HepG2 (cell line): ENCODE measurements around the gene CCL23. TPM values are rescaled to one million over a fixed set of nuclear protein-coding genes. Genes with fewer than 3 reads are reported as not detected.

ENCODE experiments used
- ATAC-seq: fragments of 200-7000 bp; cut with Tn5 transposase; 3 replicates; pipeline ENCODE4 v1.9.1; 2020; ENCODE audit warnings: mild to moderate bottlenecking, moderate library complexity
- BruUV-seq: library from RNA; stranded (reverse); fragments of 400-500 nt; replicated peaks from 2 replicates; lab custom pipeline; 2021; lab: Mats Ljungman, UMichigan
- CTCF ChIA-PET: fragments of 300-600 bp; formaldehyde crosslinking; extraction: SDS; loops from one replicate; lab custom pipeline; 2021; ENCODE audit warnings: low total read pairs, inconsistent platforms, low intra/inter-chr PET ratio; lab: Yijun Ruan, JAX
- POLR2A ChIA-PET: fragments of 350-600 bp; sonication (Branson Sonifier 250); formaldehyde crosslinking; loops from one replicate; lab custom pipeline; 2020; ENCODE audit warnings: antibody characterized with exemption, inconsistent platforms; lab: Yijun Ruan, JAX
- DNase-seq: peaks from one replicate; pipeline ENCODE4 v3.0.0-alpha.2; 2015; ENCODE audit warnings: low spot score
- FAIRE-seq: peaks from 3 replicates; lab custom pipeline; 2011; peaks lifted over from hg19 to GRCh38; lab: Jason Lieb, UNC
- H2AFZ ChIP-seq: one replicate; pipeline ENCODE4 v1.6.1; 2011; ENCODE audit warnings: low read length, inconsistent platforms
- H3K27ac ChIP-seq: fragments of 300-600 bp; 3 replicates; pipeline ENCODE4 v1.8.0; 2011; ENCODE audit warnings: mixed run types, mild to moderate bottlenecking, mixed read lengths, low read length, inconsistent platforms; ENCODE audit not compliant: insufficient read depth; ENCODE audit errors: extremely low read length
- H3K27me3 ChIP-seq, 2 experiments: fragments of 200-600 bp in 1 of 2; 2 replicates in 1 of 2; 3 replicates in 1 of 2; pipeline versions ENCODE4 v1.6.0 to v1.8.0; 2011; ENCODE audit warnings: low read length in 2 of 2, mild to moderate bottlenecking in 2 of 2, moderate library complexity in 2 of 2, inconsistent platforms in 1 of 2; ENCODE audit not compliant: insufficient read depth in 2 of 2, control insufficient read depth in 1 of 2
- H3K36me3 ChIP-seq, 2 experiments: fragments of 200-600 bp in 1 of 2; replicated peaks in 1 of 2; 2 replicates in 1 of 2; 3 replicates in 1 of 2; pipeline versions ENCODE4 v1.5.1 to v1.8.0; 2011; ENCODE audit warnings: low read length in 2 of 2, inconsistent platforms in 1 of 2; ENCODE audit not compliant: insufficient read depth in 2 of 2, control insufficient read depth in 1 of 2
- H3K4me1 ChIP-seq: 2 replicates; pipeline ENCODE4 v1.5.1; 2012; ENCODE audit warnings: low read length, inconsistent platforms; ENCODE audit not compliant: insufficient read depth
- H3K4me2 ChIP-seq: 2 replicates; pipeline ENCODE4 v1.6.0; 2011; ENCODE audit warnings: low read depth, low read length, inconsistent platforms
- H3K4me3 ChIP-seq, 3 experiments: fragments of 200-600 bp in 1 of 3; sonication (generic), shearing (Covaris generic) in 1 of 3; replicated peaks in 1 of 3; 2 replicates each; pipeline ENCODE4 v1.5.1; 2011 to 2016; ENCODE audit warnings: low read length in 3 of 3, inconsistent platforms in 2 of 3, low read depth in 2 of 3, mild to moderate bottlenecking in 2 of 3, control low read depth in 1 of 3, mixed read lengths in 1 of 3; ENCODE audit not compliant: insufficient read depth in 1 of 3
- H3K79me2 ChIP-seq: one replicate; pipeline ENCODE4 v1.6.1; 2011; ENCODE audit warnings: low read length, inconsistent platforms; ENCODE audit not compliant: insufficient read depth
- H3K9ac ChIP-seq: 2 replicates; pipeline ENCODE4 v1.6.0; 2011; ENCODE audit warnings: mild to moderate bottlenecking, low read depth, low read length, inconsistent platforms; ENCODE audit not compliant: insufficient read depth
- H3K9me3 ChIP-seq: 2 replicates; pipeline ENCODE4 v1.5.1; 2012; ENCODE audit warnings: mild to moderate bottlenecking, low read length
- H4K20me1 ChIP-seq: 2 replicates; pipeline ENCODE4 v1.6.0; 2011; ENCODE audit warnings: inconsistent platforms, mild to moderate bottlenecking, low read length, moderate library complexity; ENCODE audit not compliant: insufficient read depth
- CREB1 ChIP-seq, 2 experiments: fragments of 450-650 bp in 1 of 2; IDR thresholded peaks; 2 replicates each; pipeline ENCODE4 v1.6.1; 2016 to 2017; ENCODE audit warnings: control low read depth in 1 of 2, mild to moderate bottlenecking in 1 of 2, missing compliant biosample characterization in 1 of 2, missing genetic modification characterization in 1 of 2
- ETV5 ChIP-seq: IDR thresholded peaks from 2 replicates; pipeline ENCODE4 v1.6.1; 2018; ENCODE audit warnings: missing biosample characterization, missing genetic modification reagents, inconsistent platforms, borderline replicate concordance
- EZH2 ChIP-seq: conservative IDR thresholded peaks from 2 replicates; pipeline ENCODE4 v1.6.1; 2012; ENCODE audit warnings: mild to moderate bottlenecking, low read depth, low read length, moderate library complexity
- TAF1 ChIP-seq: sonication (generic); formaldehyde crosslinking; IDR thresholded peaks from 2 replicates; pipeline ENCODE4 v1.4.0; 2020; ENCODE audit warnings: missing genetic modification reagents
- ZBTB44 ChIP-seq: sonication (generic); formaldehyde crosslinking; IDR thresholded peaks from 2 replicates; pipeline ENCODE4 v1.4.0; 2020; ENCODE audit warnings: missing genetic modification reagents
- ZNF124 ChIP-seq: sonication (generic); formaldehyde crosslinking; IDR thresholded peaks from 2 replicates; pipeline ENCODE4 v1.4.0; 2020; ENCODE audit warnings: missing genetic modification reagents
- ZNF17 ChIP-seq: sonication (generic); formaldehyde crosslinking; IDR thresholded peaks from 2 replicates; pipeline ENCODE4 v1.5.0; 2020; ENCODE audit warnings: mild to moderate bottlenecking, missing genetic modification reagents
- ZNF430 ChIP-seq: sonication (generic); formaldehyde crosslinking; IDR thresholded peaks from 2 replicates; pipeline ENCODE4 v1.9.0; 2021; ENCODE audit warnings: mild to moderate bottlenecking, missing genetic modification reagents
- ZNF543 ChIP-seq: sonication (generic); formaldehyde crosslinking; IDR thresholded peaks from 2 replicates; pipeline ENCODE4 v1.4.0; 2020; ENCODE audit warnings: mild to moderate bottlenecking, missing genetic modification reagents
- ZNF619 ChIP-seq: sonication (generic); formaldehyde crosslinking; IDR thresholded peaks from 2 replicates; pipeline ENCODE4 v1.4.0; 2020; ENCODE audit warnings: mild to moderate bottlenecking, missing genetic modification reagents
- ZNF670 ChIP-seq: sonication (generic); formaldehyde crosslinking; IDR thresholded peaks from 2 replicates; pipeline ENCODE4 v1.8.0; 2022; ENCODE audit warnings: mild to moderate bottlenecking, missing genetic modification reagents, borderline replicate concordance
- ZNF784 ChIP-seq: sonication (generic); formaldehyde crosslinking; IDR thresholded peaks from 2 replicates; pipeline ENCODE4 v1.5.1; 2020; ENCODE audit warnings: missing genetic modification reagents, mild to moderate bottlenecking, borderline replicate concordance
- ZNF790 ChIP-seq: sonication (generic); formaldehyde crosslinking; IDR thresholded peaks from 2 replicates; pipeline ENCODE4 v1.8.0; 2022; ENCODE audit warnings: missing genetic modification reagents, mild to moderate bottlenecking, borderline replicate concordance
- WGBS: methylation state at CpG from one replicate; pipeline ENCODE4 v1.1.6; 2017; ENCODE audit warnings: low lambda C conversion rate; 5-methylcytosine and 5-hydroxymethylcytosine counted together
- in situ Hi-C: cut with HindIII; loops from 2 replicates; pipeline ENCODE4 v1.10.0; 2017; ENCODE audit warnings: low pct_unique_long_range_greater_than_20kb; ENCODE audit not compliant: extremely low pct_ligation_motif_present
- intact Hi-C: fragments of 100-400 bp; cut with micrococcal nuclease; formaldehyde crosslinking; loops from one replicate; pipeline ENCODE4 v1.10.0; 2022; ENCODE audit not compliant: unreplicated experiment
- polyA plus RNA-seq, 8 experiments: library from polyadenylated mRNA; depleted of rRNA in 3 of 8; stranded (reverse) in 7 of 8; unstranded in 1 of 8; fragments of >200 nt; fragmentation: Illumina TruSeq in 4 of 8; extraction: Trizol in 4 of 8; gene quantifications; 2 replicates each; pipeline versions ENCODE4 v1.2.1 to v1.2.3, GENCODE V29; 2011 to 2016; ENCODE audit warnings: low read depth in 4 of 8, missing spikeins in 1 of 8, mixed read lengths in 1 of 8; ENCODE audit not compliant: insufficient read depth in 1 of 8
- total RNA-seq, 5 experiments: library from RNA; depleted of rRNA; stranded (reverse); fragments of >200 nt; fragmentation: Illumina TruSeq; extraction: Trizol; gene quantifications; 2 replicates each; pipeline ENCODE4 v1.2.3, GENCODE V29; 2016; ENCODE audit warnings: low read depth in 1 of 5
- TF ChIP-seq, protein P1 (sequence below): sonication (generic); formaldehyde crosslinking; IDR thresholded peaks from 2 replicates; pipeline ENCODE4 v1.5.0; 2020; ENCODE audit warnings: missing genetic modification reagents
- TF ChIP-seq, protein P2 (sequence below): sonication (generic); formaldehyde crosslinking; IDR thresholded peaks from 2 replicates; pipeline ENCODE4 v1.9.0; 2021; ENCODE audit warnings: missing genetic modification reagents, borderline replicate concordance

CCL23 gene
- total and polyA plus RNA-seq, 2 of the 13 experiments (the other 11 are each of a cell fraction or from before 2014, with no cell fraction given): not detected

DNA sequence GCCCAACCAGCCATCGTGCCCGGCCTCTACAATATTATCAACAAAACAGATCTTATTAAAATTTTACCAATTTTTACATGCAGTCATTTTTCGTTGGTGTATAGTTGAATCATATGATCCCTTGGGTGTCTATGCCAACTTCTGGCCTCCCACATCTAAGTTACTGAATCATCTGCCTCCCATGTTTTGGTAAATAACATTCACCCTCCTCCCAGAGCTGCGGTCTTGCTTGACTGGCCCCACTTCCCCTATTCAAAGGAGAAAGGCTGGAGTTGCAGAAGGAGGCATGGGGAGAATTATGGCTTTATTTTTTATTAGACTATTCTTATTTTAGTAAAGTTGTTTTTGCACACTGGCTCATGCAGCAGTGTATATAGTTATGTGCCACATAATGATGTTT is 18.5 kb upstream of the CCL23 start:
- FAIRE-seq: no peak
- Histone ChIP-seq H3K36me3 (no peaks in the 10 kb centered on the region), H3K4me2 (no peak overlapping the region), H4K20me1 (no peaks in the 10 kb centered on the region), H3K27ac (no peak overlapping the region), H3K4me3 (no peak overlapping the region), H3K9ac (no peak overlapping the region), H3K9me3 (no peaks in the 10 kb centered on the region), H3K79me2 (no peaks in the 10 kb centered on the region), H2AFZ (no peak overlapping the region), H3K27me3 (peaks cover 0 to 4% of the 10 kb centered on the region in 2 experiments; a peak in 1 of 5 replicates), H3K4me1 (no peaks in the 10 kb centered on the region)
- no peak for TF ChIP-seq TAF1 (CRISPR knock-in tag)
- TF ChIP-seq EZH2: no peak
- TF ChIP-seq ZNF430 (CRISPR knock-in tag): no peak
- no peak for TF ChIP-seq ZNF543
- TF ChIP-seq ZNF790 (CRISPR knock-in tag): no peak
- no peak for TF ChIP-seq ZNF670 (CRISPR knock-in tag)
- ChIA-PET POLR2A (no interaction called here), CTCF (no interaction called here)
- DNase-seq: no peak
- in situ Hi-C loops (no loop called here), intact Hi-C loops (no loop called here)
- no TSS peak for BruUV-seq
- 46% methylated on average over 4 of the region's 4 CpGs for WGBS
- ATAC-seq: no peak

GRCh38 chr17:36034127-36034526 is 16.4 kb upstream of the CCL23 start:
- H3K4me1 ChIP-seq: no peaks in the 10 kb centered on the region
- H2AFZ ChIP-seq: no peak overlapping the region
- no peaks in the 10 kb centered on the region for H3K79me2 ChIP-seq
- no peak for FAIRE-seq
- H3K36me3 ChIP-seq: no peaks in the 10 kb centered on the region
- H3K9me3 ChIP-seq: no peaks in the 10 kb centered on the region
- no peak overlapping the region for H3K27ac ChIP-seq
- H4K20me1 ChIP-seq: no peaks in the 10 kb centered on the region
- no peak for ATAC-seq
- H3K4me3 ChIP-seq: no peak overlapping the region
- in situ Hi-C loops (no loop called here), intact Hi-C loops (no loop called here)
- ChIA-PET POLR2A (no interaction called here), CTCF (no interaction called here)
- BruUV-seq: no TSS peak
- no peak for DNase-seq
- H3K9ac ChIP-seq: no peak overlapping the region
- WGBS: 10% methylated on average over 3 of the region's 3 CpGs
- H3K27me3 ChIP-seq: peaks cover 0 to 4% of the 10 kb centered on the region in 2 experiments; a peak in 1 of 5 replicates
- H3K4me2 ChIP-seq: no peak overlapping the region
- TF ChIP-seq, protein P1, sequence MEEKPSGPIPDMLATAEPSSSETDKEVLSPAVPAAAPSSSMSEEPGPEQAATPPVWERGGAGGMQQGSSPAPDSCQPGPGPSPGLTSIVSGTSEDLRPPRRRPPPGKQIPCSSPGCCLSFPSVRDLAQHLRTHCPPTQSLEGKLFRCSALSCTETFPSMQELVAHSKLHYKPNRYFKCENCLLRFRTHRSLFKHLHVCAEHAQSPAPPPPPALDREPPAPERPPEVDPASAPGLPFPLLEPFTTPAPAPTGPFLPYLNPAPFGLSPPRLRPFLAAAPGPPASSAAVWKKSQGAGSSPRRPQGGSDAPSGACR (CRISPR knock-in tag): no peak
- TF ChIP-seq, protein P2, sequence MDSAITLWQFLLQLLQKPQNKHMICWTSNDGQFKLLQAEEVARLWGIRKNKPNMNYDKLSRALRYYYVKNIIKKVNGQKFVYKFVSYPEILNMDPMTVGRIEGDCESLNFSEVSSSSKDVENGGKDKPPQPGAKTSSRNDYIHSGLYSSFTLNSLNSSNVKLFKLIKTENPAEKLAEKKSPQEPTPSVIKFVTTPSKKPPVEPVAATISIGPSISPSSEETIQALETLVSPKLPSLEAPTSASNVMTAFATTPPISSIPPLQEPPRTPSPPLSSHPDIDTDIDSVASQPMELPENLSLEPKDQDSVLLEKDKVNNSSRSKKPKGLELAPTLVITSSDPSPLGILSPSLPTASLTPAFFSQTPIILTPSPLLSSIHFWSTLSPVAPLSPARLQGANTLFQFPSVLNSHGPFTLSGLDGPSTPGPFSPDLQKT (CRISPR knock-in tag): no peak
- TF ChIP-seq CREB1 (IDR thresholded peaks at IDR 0.05) (no peak), CREB1 (CRISPR knock-in tag; IDR thresholded peaks at IDR 0.05) (no peak), ZBTB44 (CRISPR knock-in tag) (no peak), ETV5 (CRISPR knock-in tag) (no peak), ZNF619 (no peak), ZNF17 (CRISPR knock-in tag) (no peak), ZNF124 (CRISPR knock-in tag) (no peak), ZNF784 (CRISPR knock-in tag) (no peak)
